Liver (tissue), 9 donors: Measurements from ENCODE around the gene FOXN4. TPM values are rescaled to one million over a fixed set of nuclear protein-coding genes. Genes with fewer than 3 reads are reported as not detected.

Experiments used
- DNase-seq: peaks from one replicate; pipeline ENCODE4 v3.0.0-alpha.2; 2017; ENCODE audit warnings: low spot score
- H3K27ac ChIP-seq, 2 donors: one replicate each; pipeline ENCODE4 v1.7.0; 2013; ENCODE audit warnings: inconsistent platforms in 2 of 2, low read length in 2 of 2, control low read depth in 1 of 2, low read depth in 1 of 2, mild to moderate bottlenecking in 1 of 2
- H3K27me3 ChIP-seq, 4 donors: one replicate each; pipeline versions ENCODE4 v1.6.1 to v1.7.0; 2013; ENCODE audit warnings: low read length in 3 of 4, inconsistent platforms in 1 of 4, mild to moderate bottlenecking in 1 of 4, moderate library complexity in 1 of 4; ENCODE audit not compliant: control insufficient read depth in 4 of 4, insufficient read depth in 4 of 4
- H3K36me3 ChIP-seq, 4 donors: one replicate each; pipeline versions ENCODE4 v1.6.1 to v1.7.0; 2013; ENCODE audit warnings: low read length in 3 of 4, mild to moderate bottlenecking in 3 of 4, low read depth in 1 of 4, moderate library complexity in 1 of 4; ENCODE audit not compliant: control insufficient read depth in 4 of 4, insufficient read depth in 3 of 4
- H3K4me1 ChIP-seq, 4 donors: one replicate each; pipeline versions ENCODE4 v1.6.1 to v1.7.0; 2013; ENCODE audit warnings: low read length in 3 of 4, mild to moderate bottlenecking in 3 of 4, moderate library complexity in 1 of 4; ENCODE audit not compliant: control insufficient read depth in 4 of 4, insufficient read depth in 4 of 4
- H3K4me3 ChIP-seq, 3 donors: one replicate each; pipeline versions ENCODE4 v1.6.1 to v1.7.0; 2013; ENCODE audit warnings: low read length in 3 of 3, control low read depth in 1 of 3, low read depth in 1 of 3, mild to moderate bottlenecking in 1 of 3
- H3K9ac ChIP-seq, 2 donors: one replicate each; pipeline ENCODE4 v1.7.0; 2013; ENCODE audit warnings: low read length in 2 of 2, mild to moderate bottlenecking in 2 of 2, moderate library complexity in 2 of 2, control low read depth in 1 of 2, low read depth in 1 of 2
- H3K9me3 ChIP-seq, 4 donors: one replicate each; pipeline versions ENCODE4 v1.6.1 to v1.7.0; 2013; ENCODE audit warnings: low read length in 3 of 4; ENCODE audit not compliant: control insufficient read depth in 4 of 4
- ATF3 ChIP-seq: IDR thresholded peaks from 2 replicates; pipeline ENCODE4 v1.6.1; 2016; ENCODE audit warnings: antibody characterized with exemption
- EGR1 ChIP-seq, 2 donors: IDR thresholded peaks; 2 replicates each; pipeline ENCODE4 v1.6.1; 2016 to 2018; ENCODE audit warnings: antibody characterized with exemption in 2 of 2, low read depth in 2 of 2
- FOXA1 ChIP-seq: IDR thresholded peaks from 2 replicates; pipeline ENCODE4 v1.6.1; 2016; ENCODE audit warnings: antibody characterized with exemption
- FOXA2 ChIP-seq: IDR thresholded peaks from 2 replicates; pipeline ENCODE4 v1.6.1; 2016; ENCODE audit warnings: antibody characterized with exemption
- GABPA ChIP-seq, 2 donors: IDR thresholded peaks in 1 of 2; conservative IDR thresholded peaks in 1 of 2; 2 replicates each; pipeline ENCODE4 v1.6.1; 2016; ENCODE audit warnings: antibody characterized with exemption in 2 of 2, mild to moderate bottlenecking in 1 of 2, moderate library complexity in 1 of 2
- HNF4A ChIP-seq, 2 donors: conservative IDR thresholded peaks; 2 replicates each; pipeline ENCODE4 v1.6.1; 2016; ENCODE audit warnings: antibody characterized with exemption in 2 of 2, mild to moderate bottlenecking in 2 of 2
- MAX ChIP-seq: IDR thresholded peaks from 2 replicates; pipeline ENCODE4 v1.6.1; 2016; ENCODE audit warnings: antibody characterized with exemption
- NR2F2 ChIP-seq: IDR thresholded peaks from 2 replicates; pipeline ENCODE4 v1.6.1; 2016; ENCODE audit warnings: antibody characterized with exemption
- RAD21 ChIP-seq, 2 donors: IDR thresholded peaks; 2 replicates each; pipeline ENCODE4 v1.6.1; 2016; ENCODE audit warnings: antibody characterized with exemption in 2 of 2, mild to moderate bottlenecking in 2 of 2
- RXRA ChIP-seq, 2 donors: IDR thresholded peaks; 2 replicates each; pipeline ENCODE4 v1.6.1; 2017 to 2018; ENCODE audit warnings: antibody characterized with exemption in 2 of 2, mild to moderate bottlenecking in 1 of 2
- SP1 ChIP-seq: IDR thresholded peaks from 2 replicates; pipeline ENCODE4 v1.6.1; 2018; ENCODE audit warnings: antibody characterized with exemption, mild to moderate bottlenecking
- YY1 ChIP-seq: IDR thresholded peaks from 2 replicates; pipeline ENCODE4 v1.6.1; 2016; ENCODE audit warnings: antibody characterized with exemption, mild to moderate bottlenecking
- ZBTB33 ChIP-seq: IDR thresholded peaks from 2 replicates; pipeline ENCODE4 v1.6.1; 2016; ENCODE audit warnings: antibody characterized with exemption
- WGBS: extraction: QIAGEN DNeasy Blood & Tissue Kit; methylation state at CpG from one replicate; pipeline ENCODE4 v1.1.7; 2013; 5-methylcytosine and 5-hydroxymethylcytosine counted together
- polyA plus RNA-seq, 2 donors: library from polyadenylated mRNA; stranded (reverse) in 1 of 2; unstranded in 1 of 2; fragments of 200-250 nt in 1 of 2; fragments of >200 nt in 1 of 2; fragmentation: Nextera tagmentation in 1 of 2; extraction: Ambion mirVana in 1 of 2; gene quantifications; one replicate each; pipeline versions ENCODE4 v1.2.1 to v1.2.3, GENCODE V29; 2013 to 2015
- total RNA-seq, 2 donors: library from RNA; depleted of rRNA; stranded (reverse); fragments of >200 nt; gene quantifications; one replicate each; pipeline ENCODE4 v1.2.3, GENCODE V29; 2014
- TF ChIP-seq, protein P1 (sequence below): IDR thresholded peaks from 2 replicates; pipeline ENCODE4 v1.6.1; 2016; ENCODE audit warnings: antibody characterized with exemption, mild to moderate bottlenecking
- donor health status: healthy.
- donor health status: healthy.
- donor health status: healthy.
- donor health status: healthy.
- donor health status: healthy.

The FOXN4 gene
- total and polyA plus RNA-seq, 4 donors: not detected

- peaks cover 13 to 82% (median 68%) of the 10 kb centered on the region in 4 donors for H3K36me3 ChIP-seq
- H3K9ac ChIP-seq: no peak overlapping the region
- H3K4me1 ChIP-seq: no peaks in the 10 kb centered on the region
- TF ChIP-seq YY1: no peak
- TF ChIP-seq ZBTB33: no peak
- no peak for TF ChIP-seq FOXA2
- peaks cover 0 to under 1% (median 0%) of the 10 kb centered on the region in 4 donors for H3K9me3 ChIP-seq
- no peak overlapping the region for H3K27ac ChIP-seq
- no peaks in the 10 kb centered on the region for H3K27me3 ChIP-seq
- 86% methylated on average over 16 of the region's 16 CpGs for WGBS
- H3K4me3 ChIP-seq: no peak overlapping the region
- no peak for DNase-seq
Observed at GRCh38 chr12:109258607-109259544, 50.2 kb downstream of the FOXN4 start.

- DNase-seq: no peak
- Histone ChIP-seq H3K4me3 (no peak overlapping the region), H3K27me3 (no peaks in the 10 kb centered on the region), H3K9me3 (peaks cover 0 to 5% (median 0%) of the 10 kb centered on the region in 4 donors), H3K4me1 (no peaks in the 10 kb centered on the region), H3K9ac (no peak overlapping the region), H3K36me3 (peaks cover 13 to 82% (median 74%) of the 10 kb centered on the region in 4 donors), H3K27ac (no peak overlapping the region)
- TF ChIP-seq ATF3: no peak
- no peak for TF ChIP-seq NR2F2
- no peak for TF ChIP-seq SP1
- TF ChIP-seq FOXA1: no peak
- TF ChIP-seq RAD21 (IDR thresholded peaks at IDR 0.05): no peak
- no peak for TF ChIP-seq HNF4A (conservative IDR thresholded peaks at IDR 0.05)
- TF ChIP-seq, protein P1, sequence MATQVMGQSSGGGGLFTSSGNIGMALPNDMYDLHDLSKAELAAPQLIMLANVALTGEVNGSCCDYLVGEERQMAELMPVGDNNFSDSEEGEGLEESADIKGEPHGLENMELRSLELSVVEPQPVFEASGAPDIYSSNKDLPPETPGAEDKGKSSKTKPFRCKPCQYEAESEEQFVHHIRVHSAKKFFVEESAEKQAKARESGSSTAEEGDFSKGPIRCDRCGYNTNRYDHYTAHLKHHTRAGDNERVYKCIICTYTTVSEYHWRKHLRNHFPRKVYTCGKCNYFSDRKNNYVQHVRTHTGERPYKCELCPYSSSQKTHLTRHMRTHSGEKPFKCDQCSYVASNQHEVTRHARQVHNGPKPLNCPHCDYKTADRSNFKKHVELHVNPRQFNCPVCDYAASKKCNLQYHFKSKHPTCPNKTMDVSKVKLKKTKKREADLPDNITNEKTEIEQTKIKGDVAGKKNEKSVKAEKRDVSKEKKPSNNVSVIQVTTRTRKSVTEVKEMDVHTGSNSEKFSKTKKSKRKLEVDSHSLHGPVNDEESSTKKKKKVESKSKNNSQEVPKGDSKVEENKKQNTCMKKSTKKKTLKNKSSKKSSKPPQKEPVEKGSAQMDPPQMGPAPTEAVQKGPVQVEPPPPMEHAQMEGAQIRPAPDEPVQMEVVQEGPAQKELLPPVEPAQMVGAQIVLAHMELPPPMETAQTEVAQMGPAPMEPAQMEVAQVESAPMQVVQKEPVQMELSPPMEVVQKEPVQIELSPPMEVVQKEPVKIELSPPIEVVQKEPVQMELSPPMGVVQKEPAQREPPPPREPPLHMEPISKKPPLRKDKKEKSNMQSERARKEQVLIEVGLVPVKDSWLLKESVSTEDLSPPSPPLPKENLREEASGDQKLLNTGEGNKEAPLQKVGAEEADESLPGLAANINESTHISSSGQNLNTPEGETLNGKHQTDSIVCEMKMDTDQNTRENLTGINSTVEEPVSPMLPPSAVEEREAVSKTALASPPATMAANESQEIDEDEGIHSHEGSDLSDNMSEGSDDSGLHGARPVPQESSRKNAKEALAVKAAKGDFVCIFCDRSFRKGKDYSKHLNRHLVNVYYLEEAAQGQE: no peak
- TF ChIP-seq ZBTB33: no peak
- no peak for TF ChIP-seq YY1
- no peak for TF ChIP-seq RXRA (IDR thresholded peaks at IDR 0.05)
- TF ChIP-seq MAX: no peak
- no peak for TF ChIP-seq FOXA2
- no peak for TF ChIP-seq EGR1 (IDR thresholded peaks at IDR 0.05; ENCODE audit: low read depth in 2 of 2)
- no peak for TF ChIP-seq GABPA (IDR thresholded peaks at IDR 0.05 in 1 of 2, conservative IDR thresholded peaks at IDR 0.05 in 1 of 2)
- WGBS: 92% methylated on average over 6 of the region's 6 CpGs
Observed at GRCh38 chr12:109258201-109258600, 50.9 kb downstream of the FOXN4 start.
